Adrenal gland (tissue), 12 donors: Measurements from ENCODE around the gene TMEM14A. TPM values are rescaled to one million over a fixed set of nuclear protein-coding genes. Genes with fewer than 3 reads are reported as not detected.
"Not testable (repeated sequence)": the region's sequence is repeated elsewhere in the genome, so short reads cannot be mapped to it uniquely, and the experiment has no call there.

Experiments used
- DNase-seq, 7 donors: peaks; one replicate each; pipeline ENCODE4 v3.0.0-alpha.2; 2019 to 2020
- H3K27ac ChIP-seq, 5 donors: fragments of 200-600 bp; sonication (generic) in 4 of 5; 1 replicate in 3 of 5; 2 replicates in 2 of 5; pipeline versions ENCODE4 v1.5.1 to v1.8.0; 2016 to 2020; ENCODE audit warnings: mild to moderate bottlenecking in 1 of 5
- H3K27me3 ChIP-seq: fragments of 200-600 bp; 2 replicates; pipeline ENCODE4 v1.8.0; 2021
- H3K36me3 ChIP-seq, 2 donors: fragments of 200-600 bp; replicated peaks in 1 of 2; 1 replicate in 1 of 2; 2 replicates in 1 of 2; pipeline versions ENCODE4 v1.5.1 to v1.8.0; 2018 to 2022
- H3K4me1 ChIP-seq, 2 donors: fragments of 200-600 bp; replicated peaks in 1 of 2; 1 replicate in 1 of 2; 2 replicates in 1 of 2; pipeline versions ENCODE4 v1.5.1 to v1.8.0; 2018 to 2021
- H3K4me3 ChIP-seq, 4 donors: fragments of 200-600 bp; sonication (generic) in 3 of 4; one replicate each; pipeline ENCODE4 v1.5.1; 2016 to 2018
- H3K9me3 ChIP-seq, 3 donors: fragments of 200-600 bp; sonication (generic) in 1 of 3; replicated peaks in 1 of 3; 1 replicate in 2 of 3; 2 replicates in 1 of 3; pipeline versions ENCODE4 v1.5.1 to v1.8.0; 2016 to 2021
- CTCF ChIP-seq, 6 experiments: fragments of 450-650 bp in 4 of 6; fragments of 200-600 bp in 2 of 6; sonication (generic) in 1 of 6; IDR thresholded peaks; 1 replicate in 5 of 6; 2 replicates in 1 of 6; pipeline versions ENCODE4 v1.5.1 to v1.8.0; 2016 to 2021; ENCODE audit warnings: antibody characterized with exemption in 6 of 6, mild to moderate bottlenecking in 2 of 6, moderate library complexity in 1 of 6
- POLR2A ChIP-seq, 2 donors: fragments of 450-650 bp; IDR thresholded peaks; one replicate each; pipeline ENCODE4 v1.6.1; 2017; ENCODE audit warnings: antibody characterized with exemption in 2 of 2, mild to moderate bottlenecking in 2 of 2, moderate library complexity in 1 of 2
- WGBS, 4 donors: extraction: QIAGEN DNeasy Blood & Tissue Kit in 2 of 4; methylation state at CpG; one replicate each; pipeline versions ENCODE4 v1.1.5 to v1.1.7; 2013 to 2017; 5-methylcytosine and 5-hydroxymethylcytosine counted together
- intact Hi-C, 2 donors: fragments of 100-400 bp; cut with DNase I; formaldehyde crosslinking; loops; one replicate each; pipeline versions ENCODE4 v1.14.1 to v1.15.0; 2022 to 2023
- polyA plus RNA-seq, 3 donors: library from polyadenylated mRNA; stranded (reverse); fragments of 200-250 nt in 2 of 3; fragments of 350-450 nt in 1 of 3; fragmentation: Illumina TruSeq in 1 of 3; extraction: RNeasy Lipid Tissue Mini Kit (QIAGEN cat#74804) in 1 of 3; gene quantifications; one replicate each; pipeline ENCODE4 v1.2.3, GENCODE V29; 2013 to 2014
- total RNA-seq, 9 donors: library from RNA; depleted of rRNA in 4 of 9; stranded (reverse); fragments of >200 nt in 4 of 9; fragments of 120-200 nt in 1 of 9; fragmentation: NEBNext Ultra II Directional in 1 of 9; extraction: Animal tissue kit (Norgen Biotek cat#: 25700) in 1 of 9; gene quantifications; one replicate each; pipeline versions ENCODE4 v1.1.0 to v1.2.4, GENCODE V29; 2013 to 2023
- donor health status: healthy with polysubstance abuse.
- donor health status: Bipolar disorder and iron deficiency.
- donor health status: DM: yes; HTN: yes; CAD: no.
- donor health status: DM: no; HTN: no; CAD: no.
- donor health status: DM: no; HTN: no; CAD: no.
- donor health status: DM: yes; HTN: yes; CAD: no.

Gene TMEM14A
- total and polyA plus RNA-seq, 12 donors = 12.9 to 70.9 (median 51.0) TPM

GRCh38 chr6:52697903-52698302, 27.0 kb downstream of the TMEM14A start:
- Histone ChIP-seq H3K9me3 (no peaks in the 10 kb centered on the region), H3K27me3 (no peaks in the 10 kb centered on the region), H3K36me3 (no peaks in the 10 kb centered on the region), H3K27ac (no peak overlapping the region), H3K4me1 (no peaks in the 10 kb centered on the region), H3K4me3 (no peak overlapping the region)
- DNase-seq = no peak
- intact Hi-C loops = no loop called here
- WGBS, 4 donors = 94 to 98% (median 97%) methylated on average over 2 of the region's 2 CpGs
- TF ChIP-seq POLR2A (IDR thresholded peaks at IDR 0.05) (no peak), CTCF (IDR thresholded peaks at IDR 0.05) (no peak)

- Histone ChIP-seq H3K9me3 (no peaks in the 10 kb centered on the region), H3K4me1 (no peaks in the 10 kb centered on the region), H3K27me3 (no peaks in the 10 kb centered on the region), H3K27ac (no peak overlapping the region), H3K4me3 (no peak overlapping the region), H3K36me3 (no peaks in the 10 kb centered on the region)
- no peak for DNase-seq
- intact Hi-C loops = no loop called here
- TF ChIP-seq CTCF (IDR thresholded peaks at IDR 0.05) = no peak
- no peak for TF ChIP-seq POLR2A (IDR thresholded peaks at IDR 0.05)
Observed at GRCh38 chr6:52704060-52704459, 33.1 kb downstream of the TMEM14A start.

GRCh38 chr6:52704781-52705502, 34.0 kb downstream of the TMEM14A start:
- H3K36me3 ChIP-seq, H3K9me3 ChIP-seq, intact Hi-C loops, H3K4me3 ChIP-seq, H3K27ac ChIP-seq, H3K4me1 ChIP-seq, DNase-seq, H3K27me3 ChIP-seq: not testable (repeated sequence)
- 87 to 94% (median 92%) methylated on average over 6 of the region's 6 CpGs for WGBS, 4 donors

GRCh38 chr6:52706001-52706400, 35.1 kb downstream of the TMEM14A start:
- H3K27ac ChIP-seq = no peak overlapping the region
- intact Hi-C loops = no loop called here
- no peaks in the 10 kb centered on the region for H3K4me1 ChIP-seq
- no peaks in the 10 kb centered on the region for H3K36me3 ChIP-seq
- H3K9me3 ChIP-seq = no peaks in the 10 kb centered on the region
- TF ChIP-seq CTCF (IDR thresholded peaks at IDR 0.05) (no peak), POLR2A (IDR thresholded peaks at IDR 0.05) (no peak)
- no peak overlapping the region for H3K4me3 ChIP-seq
- no peaks in the 10 kb centered on the region for H3K27me3 ChIP-seq
- no peak for DNase-seq
- WGBS, 4 donors = 81 to 93% (median 88%) methylated on average over 3 of the region's 3 CpGs
